Endodermal cell (in vitro differentiated cells): ENCODE data around the gene COL5A1. TPM values are rescaled to one million over a fixed set of nuclear protein-coding genes. Genes with fewer than 3 reads are reported as not detected.

Experiments
- DNase-seq: peaks from one replicate; pipeline ENCODE4 v3.0.0-alpha.2; 2017
- H3K27ac ChIP-seq: 2 replicates; pipeline ENCODE4 v1.5.1; 2013; ENCODE audit warnings: mild to moderate bottlenecking, low read depth, low read length, moderate library complexity
- H3K27me3 ChIP-seq: 2 replicates; pipeline ENCODE4 v1.6.1; 2013; ENCODE audit warnings: mild to moderate bottlenecking, low read length, moderate library complexity; ENCODE audit not compliant: insufficient read depth, control insufficient read depth, poor library complexity, severe bottlenecking
- H3K36me3 ChIP-seq: 2 replicates; pipeline ENCODE4 v1.7.0; 2013; ENCODE audit warnings: mild to moderate bottlenecking, low read length, moderate library complexity; ENCODE audit not compliant: control insufficient read depth, insufficient read depth
- H3K4me1 ChIP-seq: one replicate; pipeline ENCODE4 v1.7.0; 2013; ENCODE audit warnings: low read length; ENCODE audit not compliant: control insufficient read depth, insufficient read depth
- H3K4me3 ChIP-seq: 2 replicates; pipeline ENCODE4 v1.5.1; 2013; ENCODE audit warnings: mild to moderate bottlenecking, low read length, moderate library complexity
- H3K9ac ChIP-seq: 2 replicates; pipeline ENCODE4 v1.6.1; 2013; ENCODE audit warnings: mild to moderate bottlenecking, low read length, moderate library complexity; ENCODE audit not compliant: poor library complexity, severe bottlenecking; ENCODE audit errors: extremely low read depth
- H3K9me3 ChIP-seq: 2 replicates; pipeline ENCODE4 v1.6.1; 2013; ENCODE audit warnings: mild to moderate bottlenecking, low read length, moderate library complexity; ENCODE audit not compliant: control insufficient read depth
- H3K27ac Mint-ChIP-seq: 2 replicates; pipeline ENCODE4 v1.8.0; 2020; ENCODE audit warnings: mixed read lengths
- H3K27me3 Mint-ChIP-seq: 2 replicates; pipeline ENCODE4 v1.8.0; 2021; ENCODE audit warnings: mild to moderate bottlenecking, mixed read lengths; ENCODE audit not compliant: insufficient read depth
- H3K36me3 Mint-ChIP-seq: 2 replicates; pipeline ENCODE4 v1.8.0; 2020; ENCODE audit warnings: low read depth, mixed read lengths
- H3K4me1 Mint-ChIP-seq: 2 replicates; pipeline ENCODE4 v1.8.0; 2020; ENCODE audit warnings: mixed read lengths
- H3K4me3 Mint-ChIP-seq: 2 replicates; pipeline ENCODE4 v1.8.0; 2020; ENCODE audit warnings: mild to moderate bottlenecking, moderate library complexity, mixed read lengths
- H3K9me3 Mint-ChIP-seq: 2 replicates; pipeline ENCODE4 v1.8.0; 2020; ENCODE audit warnings: mild to moderate bottlenecking, mixed read lengths
- CTCF ChIP-seq: fragments of 200-600 bp; sonication (generic); conservative IDR thresholded peaks from 2 replicates; pipeline ENCODE4 v1.5.0; 2021; ENCODE audit warnings: antibody characterized with exemption, mild to moderate bottlenecking
- WGBS, 2 experiments: methylation state at CpG; one replicate each; pipeline versions ENCODE4 v1.1.5 to v1.1.7; 2013; ENCODE audit warnings: missing lambda C conversion rate in 2 of 2, mixed read lengths in 1 of 2; ENCODE audit not compliant: insufficient coverage in 1 of 2, insufficient read length in 1 of 2; 5-methylcytosine and 5-hydroxymethylcytosine counted together
- total RNA-seq, 2 donors: library from RNA; stranded (reverse); fragmentation: NEBNext Ultra II Directional in 1 of 2; extraction: Animal tissue kit (Norgen Biotek cat#: 25700) in 1 of 2; gene quantifications; 2 replicates in 1 of 2; 3 replicates in 1 of 2; pipeline ENCODE4 v1.2.1, GENCODE V29; 2021

COL5A1 gene
- total RNA-seq, 2 donors from 2014 or later: 65.3 to 76.6 TPM

- TF ChIP-seq CTCF: no peak
- WGBS, 2 experiments: 96 to 100% methylated on average over 13 to 18 of the region's 18 CpGs
- DNase-seq: no peak
Measured at GRCh38 chr9:134843740-134844139, 202.1 kb downstream of the COL5A1 start.

GRCh38 chr9:134844821-134845220 lies 203.2 kb downstream of the COL5A1 start:
- 90 to 94% methylated on average over 6 to 8 of the region's 8 CpGs for WGBS, 2 experiments
- no peaks in the 10 kb centered on the region for H3K4me1 Mint-ChIP-seq
- Histone ChIP-seq H3K27me3 (no peaks in the 10 kb centered on the region), H3K27ac (no peak overlapping the region), H3K9ac (no peak overlapping the region), H3K4me3 (no peak overlapping the region), H3K4me1 (no peaks in the 10 kb centered on the region), H3K9me3 (peaks cover 13% of the 10 kb centered on the region), H3K36me3 (no peaks in the 10 kb centered on the region)
- H3K27ac Mint-ChIP-seq: no peak overlapping the region
- peaks cover 16% of the 10 kb centered on the region for H3K36me3 Mint-ChIP-seq
- H3K27me3 Mint-ChIP-seq: no peaks in the 10 kb centered on the region
- no peaks in the 10 kb centered on the region for H3K9me3 Mint-ChIP-seq
- no peak overlapping the region for H3K4me3 Mint-ChIP-seq
- no peak for DNase-seq
- no peak for TF ChIP-seq CTCF

More at GRCh38 chr9:134843740-134844139, 202.1 kb downstream of the COL5A1 start:
- Histone ChIP-seq H3K9ac (no peak overlapping the region), H3K4me1 (no peaks in the 10 kb centered on the region), H3K27me3 (no peaks in the 10 kb centered on the region), H3K36me3 (no peaks in the 10 kb centered on the region), H3K9me3 (peaks cover 4% of the 10 kb centered on the region), H3K4me3 (no peak overlapping the region), H3K27ac (no peak overlapping the region)
- Mint-ChIP-seq H3K4me1 (no peaks in the 10 kb centered on the region), H3K27me3 (no peaks in the 10 kb centered on the region), H3K9me3 (no peaks in the 10 kb centered on the region), H3K4me3 (no peak overlapping the region), H3K36me3 (peaks cover 16% of the 10 kb centered on the region), H3K27ac (no peak overlapping the region)

- 93 to 95% methylated on average over 10 to 16 of the region's 16 CpGs for WGBS, 2 experiments
Measured at GRCh38 chr9:134846187-134846586, 204.6 kb downstream of the COL5A1 start.

More at GRCh38 chr9:134846187-134846586, 204.6 kb downstream of the COL5A1 start:
- Histone ChIP-seq H3K27ac (no peak overlapping the region), H3K36me3 (no peaks in the 10 kb centered on the region), H3K9ac (no peak overlapping the region), H3K27me3 (no peaks in the 10 kb centered on the region), H3K9me3 (peaks cover 26% of the 10 kb centered on the region), H3K4me1 (no peaks in the 10 kb centered on the region), H3K4me3 (no peak overlapping the region)
- Mint-ChIP-seq H3K4me3 (no peak overlapping the region), H3K4me1 (no peaks in the 10 kb centered on the region), H3K27ac (no peak overlapping the region), H3K9me3 (no peaks in the 10 kb centered on the region), H3K36me3 (peaks cover 16% of the 10 kb centered on the region), H3K27me3 (no peaks in the 10 kb centered on the region)
- DNase-seq: no peak
- TF ChIP-seq CTCF: no peak
